Panc1 (cell line): ENCODE results near the gene FRMD8. TPM values are rescaled to one million over a fixed set of nuclear protein-coding genes. Genes with fewer than 3 reads are reported as not detected.
A peak's percentile ranks its signal among the peaks of the same experiment; 100 is the strongest.

Experiments
- ATAC-seq: fragments of 200-7000 bp; cut with Tn5 transposase; 2 replicates; pipeline ENCODE4 v1.9.1; 2020; ENCODE audit warnings: mild to moderate bottlenecking, moderate library complexity
- BruUV-seq: library from RNA; stranded (reverse); fragments of 400-500 nt; replicated peaks from 2 replicates; lab custom pipeline; 2021; lab: Mats Ljungman, UMichigan
- CTCF ChIA-PET: fragments of 300-600 bp; sonication (Branson Sonifier 250); formaldehyde crosslinking; loops from one replicate; lab custom pipeline; 2022; ENCODE audit warnings: antibody characterized with exemption; lab: Charles Lee
- POLR2A ChIA-PET: fragments of 300-600 bp; sonication (Branson Sonifier 250); formaldehyde crosslinking; loops from one replicate; lab custom pipeline; 2022; ENCODE audit warnings: antibody characterized with exemption; lab: Charles Lee
- DNase-seq: peaks from one replicate; pipeline ENCODE4 v3.0.0-alpha.2; 2010; ENCODE audit warnings: low read depth, low spot score
- H3K27ac ChIP-seq: 2 replicates; pipeline ENCODE4 v1.5.1; 2011; ENCODE audit warnings: mild to moderate bottlenecking, low read length, inconsistent platforms
- H3K27me3 ChIP-seq: fragments of 200-500 bp; sonication (Bioruptor generic); 2 replicates; pipeline ENCODE4 v1.6.0; 2014; ENCODE audit warnings: low read length, inconsistent platforms; ENCODE audit not compliant: control insufficient read depth, insufficient read depth
- H3K36me3 ChIP-seq: fragments of 200-500 bp; sonication (Bioruptor generic); 2 replicates; pipeline ENCODE4 v1.5.1; 2014; ENCODE audit warnings: inconsistent platforms, mild to moderate bottlenecking, low read length, moderate library complexity; ENCODE audit not compliant: control insufficient read depth, insufficient read depth
- H3K4me1 ChIP-seq: 2 replicates; pipeline ENCODE4 v1.5.1; 2011; ENCODE audit warnings: inconsistent platforms, mild to moderate bottlenecking, low read length, moderate library complexity; ENCODE audit not compliant: control insufficient read depth, insufficient read depth
- H3K4me3 ChIP-seq, 2 experiments: 2 replicates each; pipeline ENCODE4 v1.5.1; 2011 to 2012; ENCODE audit warnings: low read depth in 2 of 2, low read length in 2 of 2, mild to moderate bottlenecking in 2 of 2, inconsistent platforms in 1 of 2, moderate library complexity in 1 of 2
- H3K9me3 ChIP-seq: fragments of 200-500 bp; sonication (Bioruptor generic); 2 replicates; pipeline ENCODE4 v1.5.1; 2014; ENCODE audit warnings: low read depth, mild to moderate bottlenecking, inconsistent platforms, low read length, moderate library complexity; ENCODE audit not compliant: control insufficient read depth, insufficient read depth
- CTCF ChIP-seq: fragments of 450-650 bp; IDR thresholded peaks from 2 replicates; pipeline ENCODE4 v1.5.1; 2017; ENCODE audit warnings: mild to moderate bottlenecking
- POLR2AphosphoS5 ChIP-seq: IDR thresholded peaks from 2 replicates; pipeline ENCODE4 v1.6.1; 2012; ENCODE audit warnings: mild to moderate bottlenecking, low read depth, low read length, moderate library complexity
- REST ChIP-seq, 2 experiments: IDR thresholded peaks; 2 replicates each; pipeline ENCODE4 v1.6.1; 2011 to 2012; ENCODE audit warnings: low read depth in 2 of 2, control low read depth in 1 of 2, low read length in 1 of 2, mild to moderate bottlenecking in 1 of 2, moderate library complexity in 1 of 2; ENCODE audit not compliant: insufficient read depth in 1 of 2
- SIN3A ChIP-seq: IDR thresholded peaks from 2 replicates; pipeline ENCODE4 v1.6.1; 2012; ENCODE audit warnings: low read depth, mild to moderate bottlenecking, low read length, moderate library complexity, borderline replicate concordance; ENCODE audit not compliant: insufficient read depth
- TCF7L2 ChIP-seq: IDR thresholded peaks from 2 replicates; pipeline ENCODE4 v1.6.1; 2011; ENCODE audit warnings: mild to moderate bottlenecking, low read depth, low read length, inconsistent platforms
- in situ Hi-C: cut with HindIII; loops from 2 replicates; pipeline ENCODE4 v1.10.0; 2016; ENCODE audit warnings: low sequenced_read_pairs, low pct_unique_long_range_greater_than_20kb
- intact Hi-C: fragments of 100-400 bp; cut with micrococcal nuclease; formaldehyde crosslinking; loops from one replicate; pipeline ENCODE4 v1.10.0; 2022; ENCODE audit not compliant: unreplicated experiment
- total RNA-seq: library from RNA; stranded (reverse); gene quantifications from one replicate; pipeline ENCODE4 v1.2.1, GENCODE V29; 2021; ENCODE audit not compliant: unreplicated experiment

The FRMD8 gene
- total RNA-seq, 1 experiment from 2014 or later, result 85.8 TPM

GRCh38 chr11:65354265-65355012 lies 32.0 kb upstream of the FRMD8 start, which contains the start of gene TIGD3:
TSS of gene TIGD3 (plus strand) at chr11:65354751. CDS start at chr11:65355809, 1,058 bp downstream.
- CTCF ChIA-PET, result no interaction called here
- POLR2A ChIA-PET, result interaction anchor here (0.6 kb wide), 1 partner anchor 55 kb away, joined by 3 read pairs; no protein-coding TSS in a partner anchor
- TF ChIP-seq REST (IDR thresholded peaks at IDR 0.05; ENCODE audit: insufficient read depth in 1 of 2, low read depth in 2 of 2, low read length in 1 of 2), result peak; percentile 96 to 98
- peak; percentile 28; the same call in 1 of the 2 replicates for TF ChIP-seq TCF7L2
- peak; percentile 69 for TF ChIP-seq POLR2AphosphoS5
- TF ChIP-seq SIN3A, result peak; percentile 48; the same call in 1 of the 2 replicates
- no peak for TF ChIP-seq CTCF
- peaks cover 5% of the 10 kb centered on the region; the same call in 1 of the 2 replicates for H3K4me1 ChIP-seq
- ATAC-seq, result peak; percentile 97
- H3K4me3 ChIP-seq, result peak within 1 kb of the TSS; percentile 56 to 73
- H3K9me3 ChIP-seq, result no peaks in the 10 kb centered on the region
- intact Hi-C loops, result no loop called here
- peaks cover 6% of the 10 kb centered on the region for H3K36me3 ChIP-seq
- no TSS peak for BruUV-seq
- in situ Hi-C loops, result no loop called here
- no peaks in the 10 kb centered on the region for H3K27me3 ChIP-seq
- DNase-seq, result peak; percentile 60
- peak within 1 kb of the TSS; percentile 71 for H3K27ac ChIP-seq

GRCh38 chr11:65355013-65355775 lies 31.2 kb upstream of the FRMD8 start:
- no peak for DNase-seq
- CTCF ChIA-PET, result no interaction called here
- Histone ChIP-seq H3K27ac (no peak overlapping the region), H3K27me3 (no peaks in the 10 kb centered on the region), H3K4me1 (peaks cover 5% of the 10 kb centered on the region; the same call in 1 of the 2 replicates), H3K4me3 (peak overlapping the region; percentile 56 to 73), H3K36me3 (peaks cover 6% of the 10 kb centered on the region), H3K9me3 (no peaks in the 10 kb centered on the region)
- in situ Hi-C loops, result no loop called here
- ATAC-seq, result peak; percentile 62
- POLR2A ChIA-PET, result no interaction called here
- TF ChIP-seq REST (IDR thresholded peaks at IDR 0.05; ENCODE audit: insufficient read depth in 1 of 2, low read depth in 2 of 2, low read length in 1 of 2) (no peak), CTCF (no peak), POLR2AphosphoS5 (no peak), TCF7L2 (no peak)
- intact Hi-C loops, result no loop called here
- BruUV-seq, result no TSS peak
